GM21723 (cell line): Measurements from ENCODE around the gene GSX2.
A peak's percentile ranks its signal among the peaks of the same experiment; 100 is the strongest.
"Not testable (repeated sequence)": the region's sequence is repeated elsewhere in the genome, so short reads cannot be mapped to it uniquely, and the experiment has no call there.

Source experiments
- ATAC-seq: cut with Tn5 transposase; IDR thresholded peaks from one replicate; pipeline ENCODE4 v1.9.1; 2021; ENCODE audit warnings: mild to moderate bottlenecking, moderate library complexity; ENCODE audit not compliant: unreplicated experiment

The GSX2 gene

GRCh38 chr4:54099748-54100574 lies at the start of gene GSX2:
TSS of gene GSX2 (plus strand) at chr4:54100163. CDS start at chr4:54100345, 182 bp downstream.
- ATAC-seq: no peak

GRCh38 chr4:54050214-54050904 lies 49.6 kb upstream of the GSX2 start:
- no peak for ATAC-seq

- ATAC-seq: not testable (repeated sequence)
These were observed 46.6 kb upstream of the GSX2 start for GRCh38 chr4:54053322-54053721.

- ATAC-seq: no peak
These were observed 45.5 kb upstream of the GSX2 start for GRCh38 chr4:54054501-54054900.

GRCh38 chr4:54055494-54055893 lies 44.5 kb upstream of the GSX2 start:
- ATAC-seq: no peak

GRCh38 chr4:54056360-54056759 lies 43.6 kb upstream of the GSX2 start:
- no peak for ATAC-seq

GRCh38 chr4:54058171-54058570 lies 41.8 kb upstream of the GSX2 start:
- peak; percentile 47 for ATAC-seq

GRCh38 chr4:54060116-54060515 lies 39.8 kb upstream of the GSX2 start:
- ATAC-seq: no peak

GRCh38 chr4:54061067-54061466 lies 38.9 kb upstream of the GSX2 start:
- no peak for ATAC-seq

GRCh38 chr4:54061873-54062272 lies 38.1 kb upstream of the GSX2 start:
- no peak for ATAC-seq

GRCh38 chr4:54062392-54062791 lies 37.6 kb upstream of the GSX2 start:
- ATAC-seq: no peak

GRCh38 chr4:54063229-54063628 lies 36.7 kb upstream of the GSX2 start:
- no peak for ATAC-seq

GRCh38 chr4:54063737-54064316 lies 36.1 kb upstream of the GSX2 start:
- ATAC-seq: peak; percentile 40

GRCh38 chr4:54064317-54065111 lies 35.4 kb upstream of the GSX2 start, which contains the start of gene CHIC2:
TSS of gene CHIC2 (minus strand) at chr4:54064605. CDS start at chr4:54064300, 305 bp downstream.
- peak; percentile 95 for ATAC-seq

- ATAC-seq: no peak
These were observed 34.5 kb upstream of the GSX2 start for GRCh38 chr4:54065282-54066087.

GRCh38 chr4:54066088-54066415 lies 33.9 kb upstream of the GSX2 start:
- ATAC-seq: no peak

GRCh38 chr4:54066718-54067129 lies 33.2 kb upstream of the GSX2 start:
- ATAC-seq: no peak

GRCh38 chr4:54067166-54067565 lies 32.8 kb upstream of the GSX2 start:
- ATAC-seq: no peak

- ATAC-seq: no peak
These were observed 26.6 kb upstream of the GSX2 start for GRCh38 chr4:54073271-54073880.

- ATAC-seq: no peak
These were observed 25.6 kb upstream of the GSX2 start for GRCh38 chr4:54074381-54074780.
